Measurements from ENCODE around the gene MSH3. TPM values are rescaled to one million over a fixed set of nuclear protein-coding genes. Genes with fewer than 3 reads are reported as not detected.

Gene MSH3
- total RNA-seq, 1 experiment from 2014 or later: 21.9 TPM

DNA sequence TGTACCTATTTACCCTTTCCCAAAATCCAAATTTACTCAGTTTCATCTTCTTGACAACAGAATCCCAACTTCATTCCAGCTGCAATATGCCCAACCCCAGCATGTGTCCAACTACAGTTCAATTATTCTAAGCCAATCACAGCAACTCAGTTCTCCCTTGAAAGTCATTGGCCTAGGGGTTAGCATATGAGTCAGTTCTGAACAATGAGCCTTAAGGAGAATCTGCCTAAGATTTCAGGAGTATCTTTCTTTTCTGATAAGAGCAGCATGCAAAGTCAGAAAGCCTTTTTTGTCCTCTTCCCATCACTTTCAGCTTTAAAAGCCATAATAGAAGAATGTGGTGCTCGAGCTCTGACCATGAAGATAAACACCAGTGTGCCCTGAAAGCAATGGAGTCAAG lies 261.3 kb downstream of the MSH3 start:
- CTCF ChIA-PET: interaction anchor here (1.0 kb wide), 1 partner anchor 192 kb away, joined by 3 read pairs; no protein-coding TSS in a partner anchor
- no peak overlapping the region for H3K4me3 Mint-ChIP-seq (ENCODE audit: unreplicated experiment)

DNA sequence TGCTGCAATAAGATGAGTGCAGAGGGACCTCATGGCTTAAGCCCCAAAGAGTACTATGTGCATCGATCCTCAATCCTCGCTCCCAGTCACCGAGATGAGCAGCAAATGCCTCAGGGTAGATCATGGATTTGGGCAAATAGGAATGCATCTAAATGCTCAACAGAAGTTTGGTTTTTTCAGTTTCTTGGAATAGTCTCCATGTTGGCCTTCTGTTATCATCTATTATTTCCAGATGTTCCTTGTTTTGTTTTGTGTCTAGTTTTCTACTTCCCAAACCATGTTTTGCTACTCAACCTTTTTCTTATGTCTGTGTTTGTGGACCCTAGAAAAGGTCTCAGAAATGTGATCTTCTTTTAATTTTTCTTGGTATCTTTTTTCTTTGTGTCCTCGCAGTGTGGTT lies 262.2 kb downstream of the MSH3 start:
- Mint-ChIP-seq H3K27me3 (ENCODE audit: insufficient read depth, unreplicated experiment) (no peaks in the 10 kb centered on the region), H3K4me1 (ENCODE audit: insufficient read depth, unreplicated experiment) (no peaks in the 10 kb centered on the region), H3K4me3 (ENCODE audit: unreplicated experiment) (no peak overlapping the region), H3K36me3 (ENCODE audit: insufficient read depth, unreplicated experiment) (no peaks in the 10 kb centered on the region), H3K27ac (ENCODE audit: low read depth, unreplicated experiment) (no peak overlapping the region), H3K9me3 (ENCODE audit: unreplicated experiment) (no peaks in the 10 kb centered on the region)
- BruUV-seq (replicated peaks): no TSS peak
- CTCF ChIA-PET: interaction anchor here (0.6 kb wide), 1 partner anchor 426 kb away, joined by 3 read pairs; no protein-coding TSS in a partner anchor
- POLR2A ChIA-PET: no interaction called here
- TF ChIP-seq, protein P1, sequence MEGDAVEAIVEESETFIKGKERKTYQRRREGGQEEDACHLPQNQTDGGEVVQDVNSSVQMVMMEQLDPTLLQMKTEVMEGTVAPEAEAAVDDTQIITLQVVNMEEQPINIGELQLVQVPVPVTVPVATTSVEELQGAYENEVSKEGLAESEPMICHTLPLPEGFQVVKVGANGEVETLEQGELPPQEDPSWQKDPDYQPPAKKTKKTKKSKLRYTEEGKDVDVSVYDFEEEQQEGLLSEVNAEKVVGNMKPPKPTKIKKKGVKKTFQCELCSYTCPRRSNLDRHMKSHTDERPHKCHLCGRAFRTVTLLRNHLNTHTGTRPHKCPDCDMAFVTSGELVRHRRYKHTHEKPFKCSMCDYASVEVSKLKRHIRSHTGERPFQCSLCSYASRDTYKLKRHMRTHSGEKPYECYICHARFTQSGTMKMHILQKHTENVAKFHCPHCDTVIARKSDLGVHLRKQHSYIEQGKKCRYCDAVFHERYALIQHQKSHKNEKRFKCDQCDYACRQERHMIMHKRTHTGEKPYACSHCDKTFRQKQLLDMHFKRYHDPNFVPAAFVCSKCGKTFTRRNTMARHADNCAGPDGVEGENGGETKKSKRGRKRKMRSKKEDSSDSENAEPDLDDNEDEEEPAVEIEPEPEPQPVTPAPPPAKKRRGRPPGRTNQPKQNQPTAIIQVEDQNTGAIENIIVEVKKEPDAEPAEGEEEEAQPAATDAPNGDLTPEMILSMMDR (IDR thresholded peaks at IDR 0.05; ENCODE audit: unreplicated experiment): no peak
- no peak for DNase-seq (ENCODE audit: unreplicated experiment)
- intact Hi-C loops (cut with micrococcal nuclease): no loop called here

More for the DNA sequence above, 261.3 kb downstream of the MSH3 start:
- BruUV-seq (replicated peaks): no TSS peak
- POLR2A ChIA-PET: interaction anchor here (0.6 to 1.3 kb wide), 3 partner anchors 22 to 1032 kb away, joined by 3 to 4 read pairs (median 3); no protein-coding TSS in a partner anchor
- TF ChIP-seq, protein P1 (IDR thresholded peaks at IDR 0.05; ENCODE audit: unreplicated experiment): no peak
- Mint-ChIP-seq H3K36me3 (ENCODE audit: insufficient read depth, unreplicated experiment) (no peaks in the 10 kb centered on the region), H3K4me1 (ENCODE audit: insufficient read depth, unreplicated experiment) (no peaks in the 10 kb centered on the region), H3K9me3 (ENCODE audit: unreplicated experiment) (no peaks in the 10 kb centered on the region), H3K27ac (ENCODE audit: low read depth, unreplicated experiment) (no peak overlapping the region), H3K27me3 (ENCODE audit: insufficient read depth, unreplicated experiment) (no peaks in the 10 kb centered on the region)
- intact Hi-C loops (cut with micrococcal nuclease): no loop called here
- peak; percentile 5 for DNase-seq (ENCODE audit: unreplicated experiment)

DNA sequence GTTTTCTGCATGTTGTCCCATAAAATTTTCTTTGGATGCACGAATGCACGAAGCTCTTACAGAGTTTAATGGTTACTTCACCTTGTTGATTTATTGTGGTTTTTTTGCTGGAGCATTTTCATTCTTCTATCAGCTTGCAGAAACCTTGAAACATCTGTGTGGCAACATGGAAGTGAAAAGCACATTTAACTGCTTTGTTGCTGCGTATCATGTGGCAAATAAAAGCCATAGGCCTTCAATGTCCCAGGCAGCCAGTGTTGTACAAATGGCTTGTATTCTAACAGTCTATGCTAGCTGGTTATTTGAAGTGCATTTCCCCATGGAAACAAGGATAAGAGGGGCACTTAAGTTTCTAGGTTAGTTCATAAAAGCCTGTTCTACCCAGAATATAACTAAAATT lies 263.2 kb downstream of the MSH3 start:
- Mint-ChIP-seq H3K9me3 (ENCODE audit: unreplicated experiment) (no peaks in the 10 kb centered on the region), H3K4me3 (ENCODE audit: unreplicated experiment) (no peak overlapping the region), H3K27me3 (ENCODE audit: insufficient read depth, unreplicated experiment) (peaks cover 7% of the 10 kb centered on the region), H3K4me1 (ENCODE audit: insufficient read depth, unreplicated experiment) (no peaks in the 10 kb centered on the region), H3K36me3 (ENCODE audit: insufficient read depth, unreplicated experiment) (no peaks in the 10 kb centered on the region), H3K27ac (ENCODE audit: low read depth, unreplicated experiment) (no peak overlapping the region)
- CTCF ChIA-PET: interaction anchor here (0.7 kb wide), 1 partner anchor 14 kb away, joined by 5 read pairs; no protein-coding TSS in a partner anchor
- no TSS peak for BruUV-seq (replicated peaks)
- intact Hi-C loops (cut with micrococcal nuclease): no loop called here
- TF ChIP-seq, protein P1 (IDR thresholded peaks at IDR 0.05; ENCODE audit: unreplicated experiment): no peak
- POLR2A ChIA-PET: interaction anchor here (0.6 kb wide), 2 partner anchors 14 to 198 kb away, joined by 3 read pairs; no protein-coding TSS in a partner anchor
- DNase-seq (ENCODE audit: unreplicated experiment): no peak

DNA sequence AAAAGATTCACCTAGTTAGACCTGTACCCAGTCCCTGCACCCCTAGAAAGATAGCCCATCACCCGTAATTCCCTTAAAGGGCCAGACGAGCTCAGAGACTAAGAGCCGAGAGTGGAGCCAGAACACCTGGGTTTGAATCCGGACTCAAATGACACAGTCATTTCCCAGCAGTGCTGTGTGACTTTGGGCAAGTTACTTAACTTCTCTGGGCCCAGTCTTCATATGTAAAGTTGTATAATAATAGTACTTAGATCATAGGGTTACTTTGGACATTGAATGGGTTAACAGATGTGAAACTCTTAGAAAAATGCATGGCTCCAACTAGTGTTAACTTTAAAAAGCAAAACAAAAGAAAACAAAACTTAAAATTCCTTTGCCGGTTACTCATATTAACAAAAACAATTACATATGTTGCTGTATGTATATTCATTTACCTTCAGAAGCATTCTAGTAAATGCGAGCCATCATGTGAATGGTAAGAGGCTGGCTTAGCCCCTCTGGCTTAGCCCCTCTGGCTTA lies 265.3 kb downstream of the MSH3 start:
- H3K27me3 Mint-ChIP-seq (ENCODE audit: insufficient read depth, unreplicated experiment): peaks cover 11% of the 10 kb centered on the region
- POLR2A ChIA-PET: interaction anchor here (0.6 kb wide), 1 partner anchor 18 kb away, joined by 3 read pairs; no protein-coding TSS in a partner anchor
- no peak overlapping the region for H3K27ac Mint-ChIP-seq (ENCODE audit: low read depth, unreplicated experiment)
- no peaks in the 10 kb centered on the region for H3K9me3 Mint-ChIP-seq (ENCODE audit: unreplicated experiment)
- intact Hi-C loops (cut with micrococcal nuclease): no loop called here
- BruUV-seq (replicated peaks): no TSS peak
- no peak for DNase-seq (ENCODE audit: unreplicated experiment)
- CTCF ChIA-PET: interaction anchor here (0.6 kb wide), 2 partner anchors 59 to 247 kb away, joined by 3 read pairs; no protein-coding TSS in a partner anchor
- H3K36me3 Mint-ChIP-seq (ENCODE audit: insufficient read depth, unreplicated experiment): no peaks in the 10 kb centered on the region
- no peaks in the 10 kb centered on the region for H3K4me1 Mint-ChIP-seq (ENCODE audit: insufficient read depth, unreplicated experiment)
- no peak overlapping the region for H3K4me3 Mint-ChIP-seq (ENCODE audit: unreplicated experiment)
- TF ChIP-seq, protein P1 (IDR thresholded peaks at IDR 0.05; ENCODE audit: unreplicated experiment): no peak

Data from MCF 10A (cell line).